AG04450 (cell line): ENCODE results near the gene GBP5. TPM values are rescaled to one million over a fixed set of nuclear protein-coding genes. Genes with fewer than 3 reads are reported as not detected.
"Not testable (repeated sequence)": the region's sequence is repeated elsewhere in the genome, so short reads cannot be mapped to it uniquely, and the experiment has no call there.

Source experiments
- CTCF ChIA-PET: fragments of 300-600, 350-600 bp; formaldehyde crosslinking; extraction: SDS; loops from one replicate; lab custom pipeline; 2022; ENCODE audit warnings: antibody characterized with exemption, inconsistent platforms; lab: Charles Lee
- POLR2A ChIA-PET: fragments of 350-600 bp; formaldehyde crosslinking; extraction: SDS; loops from one replicate; lab custom pipeline; 2021; ENCODE audit warnings: antibody characterized with exemption, inconsistent platforms; lab: Yijun Ruan, JAX
- DNase-seq: peaks from one replicate; pipeline ENCODE4 v3.0.0-alpha.2; 2011; ENCODE audit warnings: low read depth, low spot score
- H3K27ac ChIP-seq: one replicate; pipeline ENCODE4 v1.5.1; 2012; ENCODE audit warnings: low read depth, low read length, control low read depth
- H3K27me3 ChIP-seq: one replicate; pipeline ENCODE4 v1.6.0; 2012; ENCODE audit warnings: low read length; ENCODE audit not compliant: control insufficient read depth, insufficient read depth
- H3K4me3 ChIP-seq: 2 replicates; pipeline ENCODE4 v1.5.1; 2011; ENCODE audit warnings: mild to moderate bottlenecking, low read depth, low read length, control low read depth
- H3K9me3 ChIP-seq: 2 replicates; pipeline ENCODE4 v1.5.1; 2012; ENCODE audit warnings: low read length; ENCODE audit not compliant: control insufficient read depth, insufficient read depth
- CTCF ChIP-seq: IDR thresholded peaks from 2 replicates; pipeline ENCODE4 v1.5.1; 2011; ENCODE audit warnings: low read depth, low read length, control low read depth, inconsistent platforms
- polyA minus RNA-seq: library from RNA; depleted of rRNA, polyadenylated mRNA; stranded (reverse); fragments of >200 nt; gene quantifications from 2 replicates; pipeline ENCODE4 v1.2.3, GENCODE V29; 2011; rRNA and poly(A)+ RNA removed
- polyA plus RNA-seq: library from polyadenylated mRNA; depleted of rRNA; stranded (reverse); fragments of >200 nt; gene quantifications from 2 replicates; pipeline ENCODE4 v1.2.3, GENCODE V29; 2011; rRNA removed

GBP5 gene
- polyA plus RNA-seq (not detected in 2 replicates), polyA minus RNA-seq (not detected in 2 replicates)

- DNase-seq, H3K27ac ChIP-seq, H3K9me3 ChIP-seq, H3K27me3 ChIP-seq, CTCF ChIA-PET, H3K4me3 ChIP-seq, POLR2A ChIA-PET: not testable (repeated sequence)
These were observed at the start of gene GBP5 for GRCh38 chr1:89272269-89273041. GBP5 (minus strand) TSS chr1:89272860; CDS start chr1:89269555, 3,305 bp downstream.

- H3K4me3 ChIP-seq: no peak overlapping the region
- POLR2A ChIA-PET: no interaction called here
- CTCF ChIA-PET: no interaction called here
- H3K27me3 ChIP-seq: no peaks in the 10 kb centered on the region
- no peak for TF ChIP-seq CTCF
- DNase-seq: no peak
- no peaks in the 10 kb centered on the region for H3K9me3 ChIP-seq
- no peak overlapping the region for H3K27ac ChIP-seq
These were observed 49.7 kb upstream of the GBP5 start for GRCh38 chr1:89322402-89322801.

- no peaks in the 10 kb centered on the region for H3K9me3 ChIP-seq
- no peak overlapping the region for H3K4me3 ChIP-seq
- ChIA-PET POLR2A (no interaction called here), CTCF (no interaction called here)
- no peaks in the 10 kb centered on the region for H3K27me3 ChIP-seq
- DNase-seq: no peak
- no peak for TF ChIP-seq CTCF
- H3K27ac ChIP-seq: no peak overlapping the region
These were observed 39.9 kb upstream of the GBP5 start for GRCh38 chr1:89312572-89312971.

- DNase-seq: no peak
- no peak for TF ChIP-seq CTCF
- H3K4me3 ChIP-seq: no peak overlapping the region
- no peaks in the 10 kb centered on the region for H3K9me3 ChIP-seq
- ChIA-PET POLR2A (no interaction called here), CTCF (no interaction called here)
- no peak overlapping the region for H3K27ac ChIP-seq
- no peaks in the 10 kb centered on the region for H3K27me3 ChIP-seq
These were observed 39.1 kb upstream of the GBP5 start for GRCh38 chr1:89311757-89312156.

GRCh38 chr1:89310976-89311375 is 38.3 kb upstream of the GBP5 start:
- TF ChIP-seq CTCF: no peak
- Histone ChIP-seq H3K4me3 (no peak overlapping the region), H3K27me3 (no peaks in the 10 kb centered on the region), H3K27ac (no peak overlapping the region), H3K9me3 (no peaks in the 10 kb centered on the region)
- DNase-seq: no peak
- ChIA-PET POLR2A (no interaction called here), CTCF (interaction anchor here (3.5 kb wide), 1 partner anchor 47 kb away, joined by 15 read pairs; no protein-coding TSS in a partner anchor)
